ENCODE results near the gene ZEB2.

ZEB2 gene

GRCh38 chr2:144548088-144548487 lies 28.2 kb upstream of the ZEB2 start:
- Histone ChIP-seq H3K27ac (ENCODE audit: low read length) (no peak overlapping the region), H2AFZ (ENCODE audit: low read depth, low read length) (0 out of 2 replicates have a peak overlapping the region, but pooled peaks have one; percentile 2), H3K4me3 (ENCODE audit: low read depth in 1 of 2, low read length in 2 of 2) (no peak overlapping the region), H3K27me3 (ENCODE audit: insufficient read depth, low read length, poor library complexity) (no peaks in the 10 kb centered on the region), H3K4me2 (ENCODE audit: insufficient read depth, low read length) (no peak overlapping the region), H3K9ac (ENCODE audit: low read depth, low read length) (no peak overlapping the region), H3K79me2 (ENCODE audit: insufficient read depth, low read length) (no peaks in the 10 kb centered on the region), H4K20me1 (ENCODE audit: insufficient read depth, low read length) (no peaks in the 10 kb centered on the region), H3K4me1 (ENCODE audit: insufficient read depth, low read length) (peaks cover 17% of the 10 kb centered on the region), H3K9me3 (ENCODE audit: insufficient read depth, low read length, severe bottlenecking) (no peaks in the 10 kb centered on the region), H3K36me3 (ENCODE audit: insufficient read depth, low read length) (no peaks in the 10 kb centered on the region)
- TF ChIP-seq CTCF (IDR thresholded peaks at IDR 0.05; ENCODE audit: borderline replicate concordance, extremely low read depth, low read length, poor library complexity, severe bottlenecking) (no peak), EZH2 (IDR thresholded peaks at IDR 0.05; ENCODE audit: borderline replicate concordance, low read depth, low read length, severe bottlenecking) (no peak)
- no peak for DNase-seq
- ATAC-seq (ENCODE audit: insufficient read depth, low read depth), result no peak

GRCh38 chr2:144547494-144547893 lies 27.6 kb upstream of the ZEB2 start:
- no peaks in the 10 kb centered on the region for H3K9me3 ChIP-seq (ENCODE audit: insufficient read depth, low read length, severe bottlenecking)
- H3K27ac ChIP-seq (ENCODE audit: low read length), result no peak overlapping the region
- H3K4me1 ChIP-seq (ENCODE audit: insufficient read depth, low read length), result peaks cover 17% of the 10 kb centered on the region
- H3K27me3 ChIP-seq (ENCODE audit: insufficient read depth, low read length, poor library complexity), result no peaks in the 10 kb centered on the region
- no peaks in the 10 kb centered on the region for H3K79me2 ChIP-seq (ENCODE audit: insufficient read depth, low read length)
- ATAC-seq (ENCODE audit: insufficient read depth, low read depth) (no peak), DNase-seq (no peak)
- TF ChIP-seq CTCF (IDR thresholded peaks at IDR 0.05; ENCODE audit: borderline replicate concordance, extremely low read depth, low read length, poor library complexity, severe bottlenecking) (no peak), EZH2 (IDR thresholded peaks at IDR 0.05; ENCODE audit: borderline replicate concordance, low read depth, low read length, severe bottlenecking) (no peak)
- H3K4me2 ChIP-seq (ENCODE audit: insufficient read depth, low read length), result no peak overlapping the region
- no peaks in the 10 kb centered on the region for H4K20me1 ChIP-seq (ENCODE audit: insufficient read depth, low read length)
- no peak overlapping the region for H2AFZ ChIP-seq (ENCODE audit: low read depth, low read length)
- H3K9ac ChIP-seq (ENCODE audit: low read depth, low read length), result no peak overlapping the region
- H3K36me3 ChIP-seq (ENCODE audit: insufficient read depth, low read length), result no peaks in the 10 kb centered on the region
- H3K4me3 ChIP-seq (ENCODE audit: low read depth in 1 of 2, low read length in 2 of 2), result no peak overlapping the region

DNA sequence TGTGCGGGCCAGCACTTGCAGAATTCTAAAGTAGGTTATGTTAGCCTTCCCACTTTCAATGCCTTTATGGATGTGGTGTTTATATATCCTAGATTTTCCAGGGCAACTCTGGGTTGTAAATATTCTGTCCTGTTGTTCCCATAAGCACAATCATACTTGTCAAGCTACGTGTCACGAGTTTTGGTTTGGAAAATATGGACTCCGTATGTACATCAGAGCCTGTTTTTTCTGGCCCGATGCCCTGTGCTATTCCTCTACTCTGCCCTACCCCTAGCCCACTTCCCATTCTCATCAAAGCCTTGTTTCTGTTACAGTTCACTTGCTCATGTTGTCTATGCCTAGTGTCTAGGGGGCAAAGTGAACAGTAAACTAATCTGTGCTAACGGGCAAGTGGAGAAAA lies 27.0 kb upstream of the ZEB2 start:
- peak overlapping the region; percentile 14; the same call in 1 of the 2 replicates for H2AFZ ChIP-seq (ENCODE audit: low read depth, low read length)

More for the DNA sequence above, 27.0 kb upstream of the ZEB2 start:
- Histone ChIP-seq H3K4me2 (ENCODE audit: insufficient read depth, low read length) (no peak overlapping the region), H3K27me3 (ENCODE audit: insufficient read depth, low read length, poor library complexity) (no peaks in the 10 kb centered on the region), H3K4me3 (ENCODE audit: low read depth in 1 of 2, low read length in 2 of 2) (no peak overlapping the region), H3K79me2 (ENCODE audit: insufficient read depth, low read length) (no peaks in the 10 kb centered on the region), H3K9ac (ENCODE audit: low read depth, low read length) (no peak overlapping the region), H3K4me1 (ENCODE audit: insufficient read depth, low read length) (peaks cover 17% of the 10 kb centered on the region), H4K20me1 (ENCODE audit: insufficient read depth, low read length) (no peaks in the 10 kb centered on the region), H3K9me3 (ENCODE audit: insufficient read depth, low read length, severe bottlenecking) (no peaks in the 10 kb centered on the region), H3K36me3 (ENCODE audit: insufficient read depth, low read length) (no peaks in the 10 kb centered on the region), H3K27ac (ENCODE audit: low read length) (no peak overlapping the region)
- DNase-seq (no peak), ATAC-seq (ENCODE audit: insufficient read depth, low read depth) (no peak)
- TF ChIP-seq EZH2 (IDR thresholded peaks at IDR 0.05; ENCODE audit: borderline replicate concordance, low read depth, low read length, severe bottlenecking), result no peak
- TF ChIP-seq CTCF (IDR thresholded peaks at IDR 0.05; ENCODE audit: borderline replicate concordance, extremely low read depth, low read length, poor library complexity, severe bottlenecking), result no peak
